ENCODE results near the gene CHAT.

Gene CHAT

DNA sequence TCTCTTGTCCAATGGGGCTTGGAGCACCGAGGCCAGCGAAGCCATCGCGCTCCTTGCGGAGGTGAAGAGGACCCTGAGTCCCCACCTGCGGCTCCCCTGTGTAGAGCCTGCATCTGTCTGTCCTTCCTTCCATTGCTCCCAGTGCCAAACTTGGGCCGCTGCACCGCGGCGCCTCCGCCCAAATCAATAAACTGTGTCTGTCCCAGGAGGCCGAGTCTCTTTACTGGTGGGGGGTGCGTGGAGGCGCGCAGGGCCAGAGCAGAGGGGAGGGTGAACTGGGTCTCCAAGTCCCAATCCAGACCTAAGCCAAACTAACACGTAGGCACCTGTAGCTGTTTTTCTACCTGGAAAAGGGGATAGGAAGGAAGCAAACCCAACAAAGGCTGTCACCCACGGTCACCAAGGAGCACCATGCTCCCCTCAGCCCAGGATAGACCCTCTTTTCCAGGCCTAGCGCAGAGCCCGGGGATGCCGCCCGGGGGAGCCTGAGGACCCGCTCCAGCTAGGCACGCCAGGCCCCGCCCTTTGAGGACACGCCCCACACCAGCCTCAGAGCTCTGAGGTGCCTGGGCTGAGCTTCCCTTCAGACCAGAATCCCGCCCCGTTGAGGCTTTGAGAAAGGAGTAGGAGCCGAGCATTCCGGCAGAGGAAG is 1.2 kb upstream of the CHAT start:
- no peak for DNase-seq (ENCODE audit: low read depth in 2 of 2)

DNA sequence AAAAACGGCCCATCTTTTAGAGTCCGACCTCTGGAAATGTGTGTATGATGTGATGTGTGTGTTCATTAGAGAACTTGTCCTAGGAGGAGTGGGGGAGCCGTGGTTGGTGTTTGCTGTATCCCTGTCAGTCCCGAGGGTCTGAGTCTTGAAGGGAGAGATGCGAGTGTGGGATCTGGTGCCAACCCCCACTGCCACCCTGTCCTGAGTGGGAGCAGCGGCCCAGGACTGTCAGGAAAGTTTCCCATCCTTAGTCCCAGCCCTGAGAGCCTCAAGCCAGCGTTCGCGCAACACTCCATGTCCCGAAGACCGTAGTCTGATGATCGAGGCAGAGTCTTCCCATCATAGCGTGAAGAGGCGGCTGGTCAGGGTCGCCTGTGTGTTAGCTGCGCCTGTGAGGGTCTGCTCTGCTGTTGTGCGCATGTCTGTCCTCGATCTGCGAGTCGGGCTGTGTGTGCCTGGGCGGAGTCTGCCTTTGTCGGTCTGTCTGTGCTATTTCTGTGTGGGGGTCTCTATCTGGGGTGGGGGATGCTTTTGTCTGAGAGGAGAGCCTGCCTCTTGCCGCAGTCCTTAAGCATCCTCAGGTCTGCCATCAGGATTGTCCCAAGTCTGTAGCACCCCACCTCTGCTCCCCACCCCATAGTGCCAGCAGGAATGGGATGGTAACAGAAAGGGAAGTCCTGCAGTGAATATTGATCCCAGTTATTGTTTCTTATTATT is 514 bp upstream of the CHAT start:
- no peak for DNase-seq (ENCODE audit: low read depth in 2 of 2)

DNA sequence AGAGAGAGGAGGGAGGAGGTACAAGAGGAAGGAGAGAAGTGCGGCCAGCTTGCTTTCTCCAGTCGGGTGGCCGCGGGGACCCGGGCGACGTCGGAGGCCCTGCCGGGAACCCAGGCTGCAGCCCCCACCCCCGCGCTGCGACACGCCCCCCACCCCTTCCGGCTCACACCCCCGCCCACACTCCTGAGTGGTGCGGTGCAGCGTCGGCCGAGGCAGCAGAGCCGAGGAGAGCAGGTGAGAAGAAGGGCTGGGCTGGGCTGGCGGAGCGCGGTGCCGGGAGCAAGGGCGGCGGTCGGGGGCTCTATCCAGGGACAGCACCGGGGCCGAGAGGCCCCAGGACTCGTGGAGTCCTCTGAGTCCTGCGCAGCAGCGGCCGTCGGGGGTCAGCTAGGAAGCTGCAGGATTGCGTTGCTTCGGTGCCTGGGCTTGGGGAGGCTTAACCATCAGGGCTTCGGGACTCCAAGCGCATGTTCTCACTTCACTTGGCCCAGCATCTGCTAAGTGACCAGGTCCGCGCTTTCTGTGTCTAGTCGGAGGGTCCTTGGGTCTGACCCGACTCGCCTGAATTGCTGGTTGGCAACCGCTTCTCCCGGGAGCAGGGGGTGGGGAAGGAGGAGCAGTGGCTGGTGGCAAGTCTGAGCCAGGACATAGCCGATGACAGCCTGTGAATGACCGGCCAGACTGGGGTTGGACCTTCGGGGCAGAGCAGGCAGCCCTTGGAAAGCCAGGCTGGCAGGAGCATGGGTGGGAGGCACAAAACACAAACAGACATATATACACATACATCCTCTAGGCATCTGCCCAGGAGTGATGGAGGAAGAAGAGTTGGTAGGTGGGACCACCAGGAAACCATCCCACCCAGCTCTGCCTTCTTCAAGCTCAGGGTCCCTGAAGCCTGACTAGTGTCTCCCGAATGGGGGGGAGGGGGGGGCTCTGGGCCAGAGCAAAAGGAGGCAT is 683 bp downstream of the CHAT start:
- DNase-seq (ENCODE audit: low read depth in 2 of 2) = no peak

DNA sequence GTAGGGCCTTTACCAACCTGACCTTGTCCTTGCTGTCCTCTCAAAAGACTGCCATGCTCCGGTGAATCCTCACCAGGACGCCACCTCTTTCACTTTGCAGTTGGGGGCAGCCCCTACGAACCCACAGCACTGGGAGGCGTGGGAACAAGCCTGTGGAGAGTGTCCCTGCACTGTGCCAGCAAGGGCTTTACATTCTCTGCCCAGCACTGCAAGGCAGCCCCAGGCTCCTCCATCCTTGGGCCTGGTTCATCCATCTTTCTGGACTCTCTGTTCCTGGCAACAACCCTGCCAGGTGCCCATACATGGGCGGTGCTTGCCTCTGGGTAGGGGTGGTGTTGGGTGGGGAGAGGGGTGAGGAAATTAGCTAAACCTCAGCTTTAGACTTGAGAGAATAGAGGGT is 1.4 kb downstream of the CHAT start:
- no peak for DNase-seq (ENCODE audit: low read depth in 2 of 2)

DNA sequence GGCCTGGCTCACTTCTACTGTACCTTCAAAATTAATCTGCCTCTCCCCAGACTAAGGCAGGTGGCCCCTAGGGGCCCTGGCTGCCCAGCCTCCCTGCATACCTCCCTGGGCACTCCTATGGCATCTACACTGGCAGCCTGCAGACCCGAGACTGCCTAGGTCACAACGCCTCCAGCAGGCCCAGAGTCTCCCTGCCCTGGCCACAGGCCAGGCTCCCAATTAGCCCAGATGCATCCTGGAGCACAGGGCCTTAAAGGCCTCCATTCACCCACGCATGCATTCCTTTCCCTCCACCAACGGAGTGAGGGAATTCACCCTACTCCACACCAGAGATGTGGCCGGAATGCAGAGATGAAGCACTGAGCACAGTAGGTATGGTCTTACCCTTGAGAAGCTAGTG is 1.9 kb downstream of the CHAT start:
- no peak for DNase-seq (ENCODE audit: low read depth in 2 of 2)

DNA sequence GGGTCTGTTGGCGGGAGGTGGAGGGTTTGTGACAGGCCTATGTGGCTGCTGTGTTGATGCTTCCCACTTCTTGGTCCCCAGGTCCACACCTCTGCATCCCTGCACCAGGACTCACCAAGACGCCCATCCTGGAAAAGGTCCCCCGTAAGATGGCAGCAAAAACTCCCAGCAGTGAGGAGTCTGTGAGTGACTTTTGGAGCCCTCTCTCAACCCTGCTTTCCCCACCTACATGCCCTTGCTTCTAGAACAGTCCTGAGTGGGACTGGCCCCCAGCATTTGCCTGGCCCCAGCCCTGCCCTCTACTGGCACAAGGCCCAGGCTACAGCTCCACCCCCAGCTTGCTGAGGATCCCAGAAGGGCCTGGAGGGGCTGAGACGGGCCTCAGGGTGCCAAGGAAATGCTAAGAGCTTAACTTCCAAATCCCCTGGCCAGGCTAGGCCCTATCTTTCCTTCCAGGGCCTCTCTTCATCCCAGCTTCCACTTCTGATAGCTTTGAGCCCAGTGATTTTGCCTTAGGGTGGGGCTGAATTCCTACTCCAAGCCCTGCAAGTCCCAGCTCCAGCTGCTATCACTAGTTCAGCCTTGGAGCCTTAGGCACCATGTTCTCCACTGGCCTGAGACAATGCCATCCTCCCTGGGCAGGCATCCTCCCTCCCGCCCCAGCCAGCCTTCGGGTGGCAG is 2.7 kb downstream of the CHAT start:
- DNase-seq (ENCODE audit: low read depth in 2 of 2) = no peak

DNA sequence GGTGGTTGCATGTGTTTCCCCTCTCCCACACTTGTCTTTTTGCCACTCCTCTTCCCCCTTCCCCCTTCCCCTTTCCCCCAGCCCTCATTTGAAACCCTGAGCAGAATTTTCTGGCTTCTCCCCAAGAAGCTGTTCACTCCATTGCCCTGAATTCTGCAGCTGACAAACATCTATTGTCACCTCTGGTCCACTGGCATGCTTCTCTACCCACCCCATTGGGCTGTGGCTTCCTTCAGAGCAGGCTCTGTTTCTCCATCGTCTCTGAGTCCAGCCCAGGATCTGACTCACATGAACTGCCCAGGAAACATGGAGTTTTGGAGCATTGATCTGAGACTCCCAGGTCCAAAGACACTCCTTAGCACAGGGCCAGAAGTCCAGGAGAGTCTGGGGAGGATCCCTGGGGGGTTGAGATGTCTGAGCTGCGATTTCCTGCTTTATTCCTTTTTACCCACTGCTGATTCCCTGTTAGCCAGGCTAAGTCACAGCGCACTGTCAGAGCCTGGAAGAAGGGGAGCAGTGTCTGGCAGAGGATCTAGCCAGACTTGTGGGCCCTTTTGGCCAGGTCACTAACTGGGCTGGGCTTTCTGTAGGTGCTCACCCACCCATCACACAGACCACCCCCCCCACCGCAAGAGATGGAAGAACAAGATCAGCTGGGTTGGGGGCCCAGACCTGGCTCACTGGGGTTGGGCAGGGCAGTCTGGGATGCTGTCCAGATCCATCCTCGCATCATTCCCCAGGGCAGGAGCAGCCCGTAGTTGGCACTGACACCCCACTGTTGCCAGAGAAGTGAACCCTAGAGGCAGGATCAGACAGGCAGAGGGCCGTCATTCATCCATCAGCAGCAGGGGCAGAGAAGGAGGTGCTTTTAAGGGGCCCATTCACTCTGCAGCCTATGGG is 3.5 kb downstream of the CHAT start:
- no peak for DNase-seq (ENCODE audit: low read depth in 2 of 2)

DNA sequence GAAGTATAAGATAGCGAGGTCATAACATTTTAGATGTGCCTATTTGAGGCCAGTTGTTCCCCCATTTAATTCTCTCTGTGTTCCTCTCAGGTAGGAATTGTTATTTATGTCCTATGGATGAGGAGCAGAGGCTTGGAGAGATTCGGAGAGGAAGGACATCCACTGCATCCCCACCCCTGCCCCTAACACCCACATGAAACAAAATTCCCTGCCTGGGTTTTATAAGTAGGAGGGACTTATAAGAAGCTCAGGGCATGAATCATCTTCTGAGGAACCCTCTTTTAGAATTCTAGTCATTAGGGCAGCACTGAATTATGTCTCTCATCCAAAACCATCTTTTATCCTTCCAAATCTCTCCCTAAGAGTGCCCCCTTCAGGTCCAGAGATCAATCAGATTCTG is 5.0 kb downstream of the CHAT start:
- no peak for DNase-seq (ENCODE audit: low read depth in 2 of 2)

DNA sequence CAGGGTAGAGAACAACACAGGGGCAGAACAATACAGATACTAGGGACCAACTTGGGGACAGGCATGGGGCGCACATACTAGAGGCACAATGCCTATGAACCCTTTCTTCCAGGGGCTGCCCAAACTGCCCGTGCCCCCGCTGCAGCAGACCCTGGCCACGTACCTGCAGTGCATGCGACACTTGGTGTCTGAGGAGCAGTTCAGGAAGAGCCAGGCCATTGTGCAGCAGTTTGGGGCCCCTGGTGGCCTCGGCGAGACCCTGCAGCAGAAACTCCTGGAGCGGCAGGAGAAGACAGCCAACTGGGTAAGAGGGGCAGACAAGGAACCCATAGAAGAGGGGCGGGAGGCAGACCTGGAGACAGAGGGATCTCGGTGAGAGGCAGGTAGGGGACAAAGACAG is 5.8 kb downstream of the CHAT start:
- no peak for DNase-seq (ENCODE audit: low read depth in 2 of 2)

DNA sequence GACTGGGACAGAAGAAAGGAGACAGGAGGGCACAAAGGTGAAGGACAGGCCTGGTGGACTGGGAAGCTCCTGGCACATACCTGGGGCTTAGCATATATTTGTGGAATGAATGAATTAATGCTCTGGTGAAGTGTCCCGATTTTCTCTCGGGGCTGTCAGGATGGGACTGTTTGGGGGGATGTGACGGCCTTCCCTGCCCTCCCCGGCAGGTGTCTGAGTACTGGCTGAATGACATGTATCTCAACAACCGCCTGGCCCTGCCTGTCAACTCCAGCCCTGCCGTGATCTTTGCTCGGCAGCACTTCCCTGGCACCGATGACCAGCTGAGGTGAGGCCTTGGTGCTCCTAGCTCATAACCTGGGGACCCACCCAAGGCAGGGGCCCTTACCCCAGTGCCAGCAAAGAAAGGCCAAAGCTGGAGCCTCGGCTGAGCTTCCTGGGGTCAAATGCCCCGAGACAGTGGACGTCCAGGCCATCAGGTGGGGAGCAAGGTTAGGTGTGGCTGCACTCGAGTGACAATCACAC is 6.5 kb downstream of the CHAT start:
- DNase-seq (ENCODE audit: low read depth in 2 of 2) = no peak

DNA sequence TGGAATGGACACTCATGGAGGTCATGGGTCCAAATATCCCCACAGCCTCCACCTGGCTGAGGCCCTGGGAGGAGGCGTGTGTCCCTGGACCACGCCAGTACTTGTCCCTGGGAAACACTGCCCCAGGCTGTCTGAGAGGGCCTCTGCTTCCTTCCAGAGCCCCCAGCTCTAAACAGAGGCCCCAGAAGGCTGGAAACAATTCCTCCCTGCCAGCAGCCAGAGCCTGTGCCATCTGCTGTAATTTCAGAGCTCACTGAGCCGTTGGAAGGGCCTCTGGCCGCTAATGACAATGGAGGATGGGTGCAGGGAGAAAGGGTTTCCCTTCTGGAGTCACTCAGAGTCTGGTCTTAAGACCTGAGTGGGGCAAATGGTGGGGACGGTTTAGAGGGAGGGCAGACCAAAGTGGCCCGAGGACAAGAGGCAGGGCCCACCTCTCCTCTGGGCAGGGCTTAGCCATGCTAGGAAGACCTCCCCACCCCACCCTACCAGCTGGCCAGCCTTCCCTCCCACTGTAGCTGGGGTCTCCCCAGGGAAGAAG is 7.1 kb downstream of the CHAT start:
- no peak for DNase-seq (ENCODE audit: low read depth in 2 of 2)

DNA sequence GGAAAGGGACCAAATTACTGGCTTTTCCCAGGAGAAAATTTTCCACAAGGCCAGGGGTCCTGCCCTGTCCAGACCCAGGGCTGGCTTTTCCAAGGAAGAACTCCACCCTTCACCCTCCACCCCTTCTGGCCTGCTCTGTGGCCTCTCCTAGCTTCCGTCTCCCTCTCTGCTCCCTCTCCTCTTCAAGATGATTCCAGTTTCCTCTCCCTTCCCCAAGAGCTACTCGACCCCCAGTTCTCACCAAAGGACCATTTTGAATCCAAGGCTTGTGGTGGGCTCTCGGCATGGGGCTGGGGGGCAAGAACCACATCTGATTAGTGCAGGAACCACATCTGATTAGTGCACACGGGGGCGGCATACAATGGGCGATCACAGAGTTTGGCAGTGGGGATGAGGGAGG is 7.7 kb downstream of the CHAT start:
- DNase-seq (ENCODE audit: low read depth in 2 of 2) = no peak

DNA sequence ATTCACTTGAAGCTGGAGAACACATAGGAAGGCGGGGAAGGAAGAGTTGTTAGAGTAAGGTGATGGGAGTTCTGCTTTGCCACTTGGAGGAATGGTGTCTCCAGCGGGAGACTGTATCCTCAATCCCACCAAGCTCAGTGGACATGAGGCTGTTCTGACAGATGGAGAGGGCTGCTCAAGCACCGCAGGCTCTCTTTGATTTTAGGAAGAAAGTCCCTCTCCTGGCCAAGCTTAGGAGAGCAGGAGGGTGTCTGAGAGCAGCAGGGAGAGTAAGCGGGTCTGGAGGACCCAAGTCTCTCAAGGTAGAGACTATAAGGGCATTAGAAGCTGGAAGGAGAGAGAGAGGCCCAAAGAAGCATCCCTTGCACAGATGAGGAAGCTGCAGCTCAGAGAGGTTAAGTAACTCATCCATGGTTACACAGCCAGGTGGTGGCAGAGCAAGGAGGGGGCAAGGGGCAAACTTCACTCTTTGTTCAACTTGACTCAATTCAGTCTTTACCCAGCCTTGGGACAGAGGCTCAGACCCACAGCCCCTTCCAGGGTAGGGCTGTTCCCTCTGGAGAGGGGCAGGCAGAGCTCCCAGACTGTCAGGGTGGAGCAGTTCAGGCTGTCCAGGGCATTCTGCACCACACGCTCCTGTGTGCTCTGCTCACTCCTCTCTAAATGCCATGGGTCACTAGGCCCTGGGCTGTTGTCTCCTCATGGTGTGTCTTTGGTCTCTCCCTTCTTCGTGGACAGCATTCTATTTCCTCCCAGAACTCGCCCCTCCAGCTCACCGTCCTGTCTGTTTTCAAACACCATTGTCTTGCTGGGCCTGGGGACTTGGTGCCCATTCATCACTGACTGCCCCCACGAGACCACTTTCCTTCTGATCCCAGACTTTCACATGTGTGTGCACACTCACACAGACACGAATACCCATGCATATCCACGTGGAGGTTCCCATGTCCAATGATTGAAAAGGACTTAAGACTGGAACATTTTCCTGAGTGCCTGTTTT is 8.9 kb downstream of the CHAT start:
- DNase-seq (ENCODE audit: low read depth in 2 of 2) = no peak

DNA sequence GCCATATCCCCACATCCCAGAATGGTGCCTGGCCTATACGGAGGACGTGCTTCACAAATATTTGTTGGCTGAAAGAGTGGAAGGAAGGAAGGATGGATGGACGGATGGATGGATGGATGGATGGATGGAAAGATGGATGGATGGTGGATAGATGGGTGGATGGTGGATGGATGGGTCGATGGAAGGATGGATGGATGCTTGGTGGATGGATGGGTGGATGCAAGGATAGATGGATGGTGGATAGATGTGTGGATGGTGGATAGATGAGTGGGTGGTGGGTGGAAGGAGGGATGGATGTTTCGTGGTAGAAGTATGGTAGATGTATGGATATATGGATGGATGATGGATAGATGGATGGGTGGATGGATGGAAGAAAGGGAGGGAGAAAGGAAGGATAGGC is 10.8 kb downstream of the CHAT start:
- no peak for DNase-seq (ENCODE audit: low read depth in 2 of 2)

DNA sequence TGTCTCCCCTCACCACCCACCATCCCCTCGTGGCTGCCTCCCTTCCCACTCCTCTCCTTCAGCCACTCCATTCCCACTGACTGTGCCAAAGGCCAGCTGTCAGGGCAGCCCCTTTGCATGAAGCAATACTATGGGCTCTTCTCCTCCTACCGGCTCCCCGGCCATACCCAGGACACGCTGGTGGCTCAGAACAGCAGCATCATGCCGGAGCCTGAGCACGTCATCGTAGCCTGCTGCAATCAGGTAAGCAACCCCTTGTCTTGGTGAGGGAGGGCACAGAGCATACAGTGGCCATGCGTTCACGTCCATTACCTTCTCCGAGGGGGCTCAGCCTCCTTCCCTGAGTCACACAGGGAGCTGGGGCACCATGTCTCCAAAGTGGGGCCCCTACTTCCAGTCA is 11.6 kb downstream of the CHAT start:
- no peak for DNase-seq (ENCODE audit: low read depth in 2 of 2)

DNA sequence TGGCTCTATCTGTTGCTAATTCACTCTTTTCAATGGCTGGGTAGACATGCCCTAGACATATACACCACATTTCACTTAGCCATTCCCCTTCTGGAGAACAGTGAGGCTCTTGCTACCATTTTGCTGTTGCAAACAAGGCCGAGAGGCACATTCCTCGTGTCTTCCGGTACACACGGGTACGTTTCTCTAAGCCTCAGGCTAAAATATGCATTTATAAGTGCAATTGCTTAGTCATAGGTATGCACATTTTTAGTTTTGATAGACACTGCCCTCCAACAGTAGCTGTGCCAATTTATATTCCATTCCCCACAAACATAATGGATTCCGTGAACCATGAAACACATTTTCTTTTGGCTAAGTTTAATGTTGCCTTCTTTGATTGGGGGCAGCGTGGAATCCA is 13.2 kb downstream of the CHAT start:
- DNase-seq (ENCODE audit: low read depth in 2 of 2) = no peak

DNA sequence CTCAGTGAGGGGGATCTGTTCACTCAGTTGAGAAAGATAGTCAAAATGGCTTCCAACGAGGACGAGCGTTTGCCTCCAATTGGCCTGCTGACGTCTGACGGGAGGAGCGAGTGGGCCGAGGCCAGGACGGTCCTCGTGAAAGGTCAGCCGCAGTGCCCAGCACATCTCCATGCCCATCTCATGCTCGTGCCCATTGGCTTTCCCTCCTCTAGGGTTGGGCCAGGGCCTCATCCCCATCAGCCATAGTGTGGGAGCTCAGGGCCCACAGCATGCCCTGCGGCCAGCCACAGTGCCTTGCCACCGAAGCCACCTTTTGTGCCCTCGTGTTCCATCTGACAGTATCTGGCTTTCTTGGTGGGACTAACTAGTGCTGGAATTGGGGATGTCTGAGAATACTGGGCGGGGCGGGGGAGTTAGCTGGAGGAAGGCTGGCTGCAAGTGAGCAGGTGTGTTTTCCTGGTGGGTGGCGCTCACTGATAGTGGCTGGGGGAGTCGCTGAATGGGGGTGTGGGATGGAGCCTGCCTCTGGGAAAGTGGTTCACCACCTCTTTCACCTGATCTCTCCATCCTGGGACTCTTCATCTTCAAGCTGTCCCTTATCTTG is 13.9 kb downstream of the CHAT start:
- no peak for DNase-seq (ENCODE audit: low read depth in 2 of 2)

DNA sequence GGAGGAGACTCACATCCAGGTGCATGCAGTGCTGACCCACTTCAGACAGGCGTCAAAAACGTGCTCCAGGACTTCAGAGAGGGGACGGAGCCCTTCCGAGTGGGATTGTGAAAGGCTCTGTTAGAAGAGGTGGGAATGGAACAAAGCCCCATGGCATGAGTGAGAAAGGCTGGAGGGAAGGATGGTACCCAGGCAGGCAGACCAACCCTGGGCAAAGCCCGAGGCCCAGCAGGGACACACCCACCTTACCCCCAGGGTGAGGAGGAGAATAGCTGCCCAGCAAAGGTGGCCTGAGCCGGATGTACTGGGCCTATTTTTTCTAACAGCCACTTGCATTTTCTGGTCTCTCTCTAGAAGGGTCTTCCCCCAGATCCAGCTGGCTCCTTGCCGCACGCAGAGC is 14.8 kb downstream of the CHAT start:
- no peak for DNase-seq (ENCODE audit: low read depth in 2 of 2)

DNA sequence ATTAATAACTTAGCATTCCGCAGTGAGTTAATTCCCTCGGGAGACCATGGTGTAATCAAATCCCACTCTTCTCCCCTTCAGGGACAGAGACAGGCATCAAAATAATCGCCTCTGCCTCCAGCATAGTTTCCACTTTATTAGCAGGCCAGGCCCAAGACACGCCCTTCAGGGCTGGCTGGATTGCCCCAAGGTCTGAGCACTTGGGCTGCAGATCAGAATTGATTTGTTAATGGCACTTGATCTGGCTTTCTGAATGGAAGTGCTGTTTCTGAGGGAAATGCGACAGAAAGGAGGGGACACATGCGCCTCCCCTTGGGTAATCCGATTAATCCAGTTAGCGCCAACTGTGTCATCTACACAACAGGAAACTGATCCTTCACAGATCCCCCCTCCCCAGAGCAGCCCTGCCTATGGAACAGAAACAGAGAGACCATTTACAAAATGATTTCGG is 15.6 kb downstream of the CHAT start:
- no peak for DNase-seq (ENCODE audit: low read depth in 2 of 2)

All from activated CD4-positive, alpha-beta T cell treated with anti-CD3 and anti-CD28 coated beads for 24 hours (primary cell).